Smooth muscle cell of bladder (primary cell): ENCODE results near the gene OXGR1. TPM values are rescaled to one million over a fixed set of nuclear protein-coding genes. Genes with fewer than 3 reads are reported as not detected.

ENCODE experiments used
- total RNA-seq: library from RNA; depleted of rRNA; stranded (reverse); fragments of >200 nt; gene quantifications from 2 replicates; pipeline ENCODE4 v1.2.3, GENCODE V29; 2014

Gene OXGR1
- not detected in 2 replicates for total RNA-seq

DNA sequence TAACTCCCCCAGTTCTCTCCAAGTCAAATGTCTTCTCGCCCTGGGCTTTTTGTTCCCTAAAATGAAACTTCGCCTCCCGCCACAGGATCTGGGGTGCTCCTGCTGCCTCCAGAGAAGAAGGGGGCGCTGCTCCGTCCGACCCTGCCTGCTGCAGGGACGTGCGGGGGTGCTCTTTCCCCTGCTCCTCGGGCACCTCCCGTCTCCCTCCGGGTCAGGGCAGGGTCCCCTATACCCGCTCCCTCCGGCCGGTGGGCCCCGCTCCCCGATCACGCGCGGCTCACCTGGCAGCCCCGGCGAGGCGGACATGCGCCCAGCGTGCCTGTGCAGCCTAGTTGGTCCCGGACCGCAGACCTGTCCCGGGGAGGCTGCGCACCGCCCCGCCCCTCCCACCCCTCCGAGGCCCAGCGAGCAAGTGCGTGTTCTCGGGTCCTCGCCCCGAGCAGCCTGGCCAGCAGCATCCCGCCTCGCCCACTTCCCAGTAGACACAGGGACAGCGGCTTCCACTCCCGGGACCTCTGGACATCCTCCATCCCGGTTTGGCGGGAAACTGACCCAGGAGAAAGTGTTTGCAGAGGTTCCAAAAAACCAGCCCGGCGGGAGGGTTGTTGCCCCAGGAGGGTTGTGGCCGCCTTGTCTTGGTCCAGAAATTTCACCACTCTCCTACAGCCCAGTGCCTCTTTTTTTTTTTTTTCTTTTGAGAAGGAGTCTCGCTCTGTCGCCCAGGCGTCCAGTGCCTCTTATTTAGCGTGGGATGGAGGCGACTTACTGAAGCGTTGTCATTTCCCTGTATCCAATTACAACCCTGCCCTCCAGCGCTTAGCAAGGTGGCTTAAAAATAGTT is at the start of gene OXGR1:
TSS of gene OXGR1 (minus strand) at position 460 of the 841 bp plus-strand sequence. CDS start 6,717 bp downstream, outside the sequence.

Other genes starting within 250 kb of the OXGR1 start
- gene MBNL2, start 227.9 kb upstream of the OXGR1 start, total RNA-seq, result 102 and 108 TPM in 2 replicates